Nephron progenitor cell (in vitro differentiated cells): ENCODE measurements around the gene PLEKHO1.
"Not testable (repeated sequence)": the region's sequence is repeated elsewhere in the genome, so short reads cannot be mapped to it uniquely, and the experiment has no call there.

ENCODE experiments used
- DNase-seq: peaks from one replicate; pipeline ENCODE4 v3.0.0; 2021
- H3K27ac Mint-ChIP-seq: 2 replicates; pipeline ENCODE4 v1.8.0; 2021; ENCODE audit warnings: mild to moderate bottlenecking, moderate library complexity, mixed read lengths
- H3K27me3 Mint-ChIP-seq: 2 replicates; pipeline ENCODE4 v1.8.0; 2021; ENCODE audit warnings: mild to moderate bottlenecking, low read depth, mixed read lengths; ENCODE audit not compliant: poor library complexity
- H3K36me3 Mint-ChIP-seq: 2 replicates; pipeline ENCODE4 v1.8.0; 2021; ENCODE audit warnings: low read depth, mixed read lengths
- H3K4me1 Mint-ChIP-seq: 2 replicates; pipeline ENCODE4 v1.8.0; 2021; ENCODE audit warnings: mixed read lengths
- H3K4me3 Mint-ChIP-seq: 2 replicates; pipeline ENCODE4 v1.8.0; 2021; ENCODE audit warnings: mild to moderate bottlenecking, moderate library complexity, mixed read lengths
- H3K9me3 Mint-ChIP-seq: 2 replicates; pipeline ENCODE4 v1.8.0; 2021; ENCODE audit warnings: mild to moderate bottlenecking, moderate library complexity, mixed read lengths
- TF ChIP-seq, protein P1 (sequence below): fragments of 200-600 bp; sonication (generic); IDR thresholded peaks from 2 replicates; pipeline ENCODE4 v1.5.0; 2021; ENCODE audit warnings: antibody characterized with exemption

Gene PLEKHO1

GRCh38 chr1:150127868-150128267 is 21.8 kb upstream of the PLEKHO1 start:
- TF ChIP-seq, protein P1, sequence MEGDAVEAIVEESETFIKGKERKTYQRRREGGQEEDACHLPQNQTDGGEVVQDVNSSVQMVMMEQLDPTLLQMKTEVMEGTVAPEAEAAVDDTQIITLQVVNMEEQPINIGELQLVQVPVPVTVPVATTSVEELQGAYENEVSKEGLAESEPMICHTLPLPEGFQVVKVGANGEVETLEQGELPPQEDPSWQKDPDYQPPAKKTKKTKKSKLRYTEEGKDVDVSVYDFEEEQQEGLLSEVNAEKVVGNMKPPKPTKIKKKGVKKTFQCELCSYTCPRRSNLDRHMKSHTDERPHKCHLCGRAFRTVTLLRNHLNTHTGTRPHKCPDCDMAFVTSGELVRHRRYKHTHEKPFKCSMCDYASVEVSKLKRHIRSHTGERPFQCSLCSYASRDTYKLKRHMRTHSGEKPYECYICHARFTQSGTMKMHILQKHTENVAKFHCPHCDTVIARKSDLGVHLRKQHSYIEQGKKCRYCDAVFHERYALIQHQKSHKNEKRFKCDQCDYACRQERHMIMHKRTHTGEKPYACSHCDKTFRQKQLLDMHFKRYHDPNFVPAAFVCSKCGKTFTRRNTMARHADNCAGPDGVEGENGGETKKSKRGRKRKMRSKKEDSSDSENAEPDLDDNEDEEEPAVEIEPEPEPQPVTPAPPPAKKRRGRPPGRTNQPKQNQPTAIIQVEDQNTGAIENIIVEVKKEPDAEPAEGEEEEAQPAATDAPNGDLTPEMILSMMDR = no peak
- DNase-seq = no peak
- peaks cover 12% of the 10 kb centered on the region for H3K36me3 Mint-ChIP-seq
- no peaks in the 10 kb centered on the region for H3K9me3 Mint-ChIP-seq
- no peak overlapping the region for H3K4me3 Mint-ChIP-seq
- H3K27me3 Mint-ChIP-seq = no peaks in the 10 kb centered on the region
- H3K4me1 Mint-ChIP-seq = no peaks in the 10 kb centered on the region
- no peak overlapping the region for H3K27ac Mint-ChIP-seq

- Mint-ChIP-seq H3K4me3 (no peak overlapping the region), H3K36me3 (peaks cover 10% of the 10 kb centered on the region)
These were observed 17.3 kb upstream of the PLEKHO1 start for GRCh38 chr1:150132372-150132771.

DNA sequence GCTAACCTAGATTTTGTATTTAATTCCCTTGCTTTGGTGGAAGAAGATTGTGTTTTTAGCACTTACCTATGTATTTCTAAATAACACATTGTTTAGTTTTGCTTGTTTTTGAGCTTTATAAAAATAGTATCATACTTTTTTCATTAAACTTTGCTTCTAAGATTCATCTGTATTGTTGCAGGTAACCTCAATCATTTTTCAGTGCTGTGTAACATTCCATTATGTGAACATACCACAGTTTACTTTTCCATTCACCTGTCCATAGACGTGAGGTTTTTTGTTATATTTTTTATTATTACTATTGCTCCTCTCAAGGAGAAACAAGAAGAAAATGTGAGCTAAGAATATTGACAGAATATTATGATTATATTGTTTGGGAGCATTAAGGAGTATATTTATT is 15.2 kb upstream of the PLEKHO1 start:
- no peaks in the 10 kb centered on the region for H3K27me3 Mint-ChIP-seq
- H3K4me1 Mint-ChIP-seq = no peaks in the 10 kb centered on the region
- H3K36me3 Mint-ChIP-seq = peaks cover 10% of the 10 kb centered on the region
- DNase-seq = no peak
- no peaks in the 10 kb centered on the region for H3K9me3 Mint-ChIP-seq
- no peak overlapping the region for H3K4me3 Mint-ChIP-seq
- TF ChIP-seq, protein P1 = no peak
- no peak overlapping the region for H3K27ac Mint-ChIP-seq

More at GRCh38 chr1:150132372-150132771, 17.3 kb upstream of the PLEKHO1 start:
- DNase-seq = no peak
- no peaks in the 10 kb centered on the region for H3K9me3 Mint-ChIP-seq
- no peaks in the 10 kb centered on the region for H3K27me3 Mint-ChIP-seq
- TF ChIP-seq, protein P1 = no peak
- H3K27ac Mint-ChIP-seq = no peak overlapping the region
- no peaks in the 10 kb centered on the region for H3K4me1 Mint-ChIP-seq

- not testable (repeated sequence) for H3K4me1 Mint-ChIP-seq, H3K9me3 Mint-ChIP-seq, H3K4me3 Mint-ChIP-seq, DNase-seq, H3K27ac Mint-ChIP-seq, H3K27me3 Mint-ChIP-seq
- H3K36me3 Mint-ChIP-seq = peaks cover 14% of the 10 kb centered on the region
These were observed 14.3 kb upstream of the PLEKHO1 start for GRCh38 chr1:150135400-150135799.

GRCh38 chr1:150138044-150138443 is 11.7 kb upstream of the PLEKHO1 start:
- no peaks in the 10 kb centered on the region for H3K9me3 Mint-ChIP-seq
- no peak for DNase-seq
- no peak overlapping the region for H3K4me3 Mint-ChIP-seq
- no peak overlapping the region for H3K27ac Mint-ChIP-seq
- H3K27me3 Mint-ChIP-seq = no peaks in the 10 kb centered on the region
- TF ChIP-seq, protein P1 = no peak
- no peaks in the 10 kb centered on the region for H3K4me1 Mint-ChIP-seq
- peaks cover 14% of the 10 kb centered on the region for H3K36me3 Mint-ChIP-seq

DNA sequence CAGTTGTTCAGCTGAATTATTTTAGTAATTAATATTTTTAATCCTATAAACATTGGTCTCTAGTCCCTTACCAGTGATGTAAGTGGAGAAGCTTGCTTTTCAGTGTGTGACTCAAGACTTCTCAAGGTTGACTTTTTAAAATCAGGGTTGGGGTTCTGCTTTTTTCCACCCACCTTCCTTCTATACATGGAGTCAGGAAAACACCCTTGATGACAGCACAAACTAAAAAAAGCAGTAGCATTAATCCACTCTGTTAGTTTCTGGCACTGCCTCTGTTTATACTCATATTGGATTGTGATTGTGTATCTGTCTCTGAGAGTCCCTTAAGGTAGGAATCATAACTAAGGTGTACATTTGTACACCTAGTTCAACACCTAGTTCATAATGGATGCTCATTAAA is 8.3 kb upstream of the PLEKHO1 start:
- peaks cover 14% of the 10 kb centered on the region for H3K4me1 Mint-ChIP-seq
- H3K9me3 Mint-ChIP-seq = no peaks in the 10 kb centered on the region
- no peak for DNase-seq
- H3K27ac Mint-ChIP-seq = no peak overlapping the region
- TF ChIP-seq, protein P1 = no peak
- no peak overlapping the region for H3K4me3 Mint-ChIP-seq
- H3K36me3 Mint-ChIP-seq = peaks cover 8% of the 10 kb centered on the region
- H3K27me3 Mint-ChIP-seq = peaks cover 2% of the 10 kb centered on the region
